ENCODE results near the gene ITGA8. TPM values are rescaled to one million over a fixed set of nuclear protein-coding genes. Genes with fewer than 3 reads are reported as not detected.

The ITGA8 gene
- total RNA-seq, 1 experiment from 2014 or later: 0.02 TPM

DNA sequence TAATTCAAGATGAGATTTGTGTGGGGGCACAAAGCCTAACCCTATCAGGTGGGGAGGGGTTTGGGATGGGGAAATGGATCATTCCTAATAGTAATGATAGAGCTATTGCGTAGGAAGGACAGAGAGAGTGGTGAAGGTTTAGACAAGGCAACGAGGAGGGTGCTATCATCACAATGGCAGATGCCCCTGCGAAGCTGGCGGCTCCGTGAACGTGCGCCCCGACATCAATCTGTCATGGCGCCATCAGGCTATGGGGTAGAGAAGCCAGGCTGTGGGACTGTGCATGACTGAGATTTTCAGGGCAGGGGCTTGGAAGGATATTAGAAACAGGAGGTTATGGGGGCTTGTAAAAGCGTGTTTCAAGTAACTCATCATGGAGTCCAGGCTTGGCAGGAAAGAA is 157.6 kb downstream of the ITGA8 start:
- no TSS peak for BruUV-seq (replicated peaks)
- POLR2A ChIA-PET: no interaction called here

More for the DNA sequence above, 157.6 kb downstream of the ITGA8 start:
- DNase-seq (ENCODE audit: low read depth, low spot score) (no peak), ATAC-seq (no peak)
- Histone ChIP-seq H3K9ac (ENCODE audit: low read length) (no peak overlapping the region), H3K36me3 (ENCODE audit: control insufficient read depth in 1 of 2, insufficient read depth in 2 of 2, low read length in 2 of 2) (no peaks in the 10 kb centered on the region), H3K9me2 (ENCODE audit: insufficient read depth) (no peaks in the 10 kb centered on the region), H3K4me1 (ENCODE audit: control insufficient read depth in 1 of 2, insufficient read depth in 2 of 2, low read length in 2 of 2) (no peaks in the 10 kb centered on the region), H3K79me2 (ENCODE audit: insufficient read depth, low read length) (no peaks in the 10 kb centered on the region), H4K20me1 (ENCODE audit: insufficient read depth) (no peaks in the 10 kb centered on the region), H2AFZ (ENCODE audit: low read depth, low read length, poor library complexity, severe bottlenecking) (no peak overlapping the region), H3K4me3 (replicated peaks in 1 of 2; ENCODE audit: low read depth in 1 of 2, low read length in 2 of 2) (no peak overlapping the region), H3K27me3 (ENCODE audit: insufficient read depth, low read length) (peaks cover 35% of the 10 kb centered on the region; the same call in 1 of the 2 replicates), H3K9me3 (ENCODE audit: control insufficient read depth in 1 of 2, insufficient read depth in 1 of 2, low read depth in 1 of 2, low read length in 2 of 2) (no peaks in the 10 kb centered on the region), H3K27ac (ENCODE audit: low read depth, low read length) (no peak overlapping the region), H3K4me2 (ENCODE audit: low read length) (no peak overlapping the region)
- CTCF ChIA-PET: no interaction called here
- RAD21 ChIA-PET (ENCODE audit: low non-redundant PET in 1 of 2, low total read pairs in 2 of 2, uncharacterized antibody in 2 of 2, unreplicated experiment in 2 of 2): no interaction called here
- intact Hi-C loops (cut with micrococcal nuclease): no loop called here
- TF ChIP-seq TCF7L2 (IDR thresholded peaks at IDR 0.05; ENCODE audit: borderline replicate concordance, extremely low read depth, insufficient read depth, insufficient read length): no peak
- no peak for TF ChIP-seq FOSL1 (IDR thresholded peaks at IDR 0.05; ENCODE audit: low read depth)
- no peak for TF ChIP-seq POLR2A (IDR thresholded peaks at IDR 0.05; ENCODE audit: borderline replicate concordance, extremely low read depth, insufficient read depth, insufficient read length)
- TF ChIP-seq MAX (IDR thresholded peaks at IDR 0.05): no peak
- TF ChIP-seq ZFX (IDR thresholded peaks at IDR 0.05): no peak
- no peak for TF ChIP-seq EZH2 (IDR thresholded peaks at IDR 0.05)
- TF ChIP-seq SP1 (IDR thresholded peaks at IDR 0.05; ENCODE audit: low read depth): no peak
- no peak for TF ChIP-seq SIN3A (IDR thresholded peaks at IDR 0.05; ENCODE audit: low read depth)
- TF ChIP-seq, protein P1, sequence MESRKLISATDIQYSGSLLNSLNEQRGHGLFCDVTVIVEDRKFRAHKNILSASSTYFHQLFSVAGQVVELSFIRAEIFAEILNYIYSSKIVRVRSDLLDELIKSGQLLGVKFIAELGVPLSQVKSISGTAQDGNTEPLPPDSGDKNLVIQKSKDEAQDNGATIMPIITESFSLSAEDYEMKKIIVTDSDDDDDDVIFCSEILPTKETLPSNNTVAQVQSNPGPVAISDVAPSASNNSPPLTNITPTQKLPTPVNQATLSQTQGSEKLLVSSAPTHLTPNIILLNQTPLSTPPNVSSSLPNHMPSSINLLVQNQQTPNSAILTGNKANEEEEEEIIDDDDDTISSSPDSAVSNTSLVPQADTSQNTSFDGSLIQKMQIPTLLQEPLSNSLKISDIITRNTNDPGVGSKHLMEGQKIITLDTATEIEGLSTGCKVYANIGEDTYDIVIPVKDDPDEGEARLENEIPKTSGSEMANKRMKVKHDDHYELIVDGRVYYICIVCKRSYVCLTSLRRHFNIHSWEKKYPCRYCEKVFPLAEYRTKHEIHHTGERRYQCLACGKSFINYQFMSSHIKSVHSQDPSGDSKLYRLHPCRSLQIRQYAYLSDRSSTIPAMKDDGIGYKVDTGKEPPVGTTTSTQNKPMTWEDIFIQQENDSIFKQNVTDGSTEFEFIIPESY (IDR thresholded peaks at IDR 0.05; ENCODE audit: extremely low read depth, insufficient replicate concordance, low read length): no peak
- no peak for TF ChIP-seq EZH2phosphoT487 (IDR thresholded peaks at IDR 0.05; ENCODE audit: borderline replicate concordance)
- TF ChIP-seq CTCF (IDR thresholded peaks at IDR 0.05 in 2 of 3, conservative IDR thresholded peaks at IDR 0.05 in 1 of 3; ENCODE audit: borderline replicate concordance in 1 of 3, insufficient read depth in 1 of 3, low read depth in 2 of 3, low read length in 2 of 3): no peak
- no peak for TF ChIP-seq ATF3 (IDR thresholded peaks at IDR 0.05)
- TF ChIP-seq POLR2AphosphoS5 (IDR thresholded peaks at IDR 0.05; ENCODE audit: low read depth, low read length): no peak
- TF ChIP-seq ELF1 (IDR thresholded peaks at IDR 0.05; ENCODE audit: borderline replicate concordance, low read depth): no peak
- TF ChIP-seq SRF (IDR thresholded peaks at IDR 0.05; ENCODE audit: low read depth): no peak
- no peak for TF ChIP-seq JUND (IDR thresholded peaks at IDR 0.05)
- TF ChIP-seq CEBPB (IDR thresholded peaks at IDR 0.05; ENCODE audit: low read depth): no peak
- TF ChIP-seq RAD21 (IDR thresholded peaks at IDR 0.05; ENCODE audit: low read depth): no peak
- TF ChIP-seq CBX3 (IDR thresholded peaks at IDR 0.05; ENCODE audit: low read depth): no peak
- no peak for TF ChIP-seq ZNF274 (IDR thresholded peaks at IDR 0.05; ENCODE audit: low read depth, low read length)
